Stimulated activated CD4-positive, alpha-beta T cell treated with anti-CD3 and anti-CD28 coated beads, Interleukin-12 subunit alpha, Interleukin-12 subunit beta, amount 100 ng/mL, for 48 hours (primary cell): ENCODE measurements around the gene ZNF581.

ENCODE experiments used
- DNase-seq, 3 donors: peaks; one replicate each; pipeline ENCODE4 v3.0.0-alpha.2; 2020; ENCODE audit warnings: low read depth in 2 of 3, low spot score in 1 of 3

Gene ZNF581

GRCh38 chr19:55692681-55693081, 49.2 kb downstream of the ZNF581 start:
- DNase-seq, result no peak

GRCh38 chr19:55693336-55693974, 50.0 kb downstream of the ZNF581 start:
- DNase-seq, result no peak

- no peak for DNase-seq
Measured at GRCh38 chr19:55694241-55694655, 50.8 kb downstream of the ZNF581 start.

GRCh38 chr19:55694656-55695491, 51.4 kb downstream of the ZNF581 start:
- DNase-seq, result no peak
